Type B pancreatic cell (in vitro differentiated cells): ENCODE results near the gene WWTR1. TPM values are rescaled to one million over a fixed set of nuclear protein-coding genes. Genes with fewer than 3 reads are reported as not detected.

Experiments used
- DNase-seq: peaks from one replicate; pipeline ENCODE4 v3.0.0; 2021; ENCODE audit warnings: mixed read lengths; ENCODE audit not compliant: unreplicated experiment; ENCODE audit errors: extremely low spot score
- H3K27ac Mint-ChIP-seq: 2 replicates; pipeline ENCODE4 v1.8.0; 2021; ENCODE audit warnings: mild to moderate bottlenecking, mixed read lengths
- H3K27me3 Mint-ChIP-seq: 2 replicates; pipeline ENCODE4 v1.8.0; 2021; ENCODE audit warnings: mixed read lengths
- H3K36me3 Mint-ChIP-seq: 2 replicates; pipeline ENCODE4 v1.8.0; 2021; ENCODE audit warnings: mixed read lengths
- H3K4me1 Mint-ChIP-seq: one replicate; pipeline ENCODE4 v1.8.0; 2021; ENCODE audit warnings: mixed read lengths; ENCODE audit not compliant: unreplicated experiment
- H3K4me3 Mint-ChIP-seq: 2 replicates; pipeline ENCODE4 v1.8.0; 2021; ENCODE audit warnings: mild to moderate bottlenecking, mixed read lengths
- H3K9me3 Mint-ChIP-seq: 2 replicates; pipeline ENCODE4 v1.8.0; 2021; ENCODE audit warnings: mixed read lengths
- total RNA-seq: library from RNA; stranded (reverse); gene quantifications from 2 replicates; pipeline ENCODE4 v1.2.1, GENCODE V29; 2021; ENCODE audit warnings: low replicate concordance
- TF ChIP-seq, protein P1 (sequence below): fragments of 200-600 bp; sonication (generic); conservative IDR thresholded peaks from 2 replicates; pipeline ENCODE4 v1.5.0; 2021; ENCODE audit warnings: antibody characterized with exemption, mild to moderate bottlenecking

WWTR1 gene
- total RNA-seq, 1 donor from 2014 or later: 65.0 TPM

DNA sequence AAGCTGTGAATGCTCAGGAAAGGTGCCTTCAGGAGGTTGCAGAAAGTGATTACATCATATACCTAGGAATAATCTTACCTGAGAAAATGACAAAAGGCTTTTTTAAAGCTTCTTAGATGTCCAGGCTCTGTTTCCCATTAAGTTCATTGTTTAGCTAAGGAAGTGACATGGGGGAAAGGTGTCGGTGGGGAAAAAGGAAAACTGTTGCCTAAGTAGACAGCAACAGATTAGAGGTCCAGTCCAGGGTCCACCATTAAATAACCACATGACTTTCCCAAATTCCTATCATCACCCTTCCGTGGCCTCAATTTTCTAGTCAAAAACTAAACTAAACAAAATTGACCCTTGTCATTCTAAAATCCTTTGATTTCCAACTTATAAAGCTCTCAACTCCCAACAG lies 4.3 kb downstream of the WWTR1 start:
- Mint-ChIP-seq H3K4me1 (peaks cover 39% of the 10 kb centered on the region), H3K27ac (peak overlapping the region; percentile 65), H3K27me3 (no peaks in the 10 kb centered on the region), H3K4me3 (peak overlapping the region; percentile 99), H3K36me3 (peaks cover 45% of the 10 kb centered on the region), H3K9me3 (peaks cover 6% of the 10 kb centered on the region)
- no peak for DNase-seq
- TF ChIP-seq, protein P1, sequence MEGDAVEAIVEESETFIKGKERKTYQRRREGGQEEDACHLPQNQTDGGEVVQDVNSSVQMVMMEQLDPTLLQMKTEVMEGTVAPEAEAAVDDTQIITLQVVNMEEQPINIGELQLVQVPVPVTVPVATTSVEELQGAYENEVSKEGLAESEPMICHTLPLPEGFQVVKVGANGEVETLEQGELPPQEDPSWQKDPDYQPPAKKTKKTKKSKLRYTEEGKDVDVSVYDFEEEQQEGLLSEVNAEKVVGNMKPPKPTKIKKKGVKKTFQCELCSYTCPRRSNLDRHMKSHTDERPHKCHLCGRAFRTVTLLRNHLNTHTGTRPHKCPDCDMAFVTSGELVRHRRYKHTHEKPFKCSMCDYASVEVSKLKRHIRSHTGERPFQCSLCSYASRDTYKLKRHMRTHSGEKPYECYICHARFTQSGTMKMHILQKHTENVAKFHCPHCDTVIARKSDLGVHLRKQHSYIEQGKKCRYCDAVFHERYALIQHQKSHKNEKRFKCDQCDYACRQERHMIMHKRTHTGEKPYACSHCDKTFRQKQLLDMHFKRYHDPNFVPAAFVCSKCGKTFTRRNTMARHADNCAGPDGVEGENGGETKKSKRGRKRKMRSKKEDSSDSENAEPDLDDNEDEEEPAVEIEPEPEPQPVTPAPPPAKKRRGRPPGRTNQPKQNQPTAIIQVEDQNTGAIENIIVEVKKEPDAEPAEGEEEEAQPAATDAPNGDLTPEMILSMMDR: no peak

- Mint-ChIP-seq H3K4me1 (peaks cover 41% of the 10 kb centered on the region), H3K27ac (no peak overlapping the region), H3K4me3 (no peak overlapping the region), H3K9me3 (peaks cover 6% of the 10 kb centered on the region), H3K27me3 (no peaks in the 10 kb centered on the region), H3K36me3 (peaks cover 49% of the 10 kb centered on the region)
- TF ChIP-seq, protein P1: no peak
- no peak for DNase-seq
Observed at GRCh38 chr3:149653136-149653535, 4.7 kb downstream of the WWTR1 start.

GRCh38 chr3:149650828-149651227 lies 7.0 kb downstream of the WWTR1 start:
- Mint-ChIP-seq H3K4me1 (peaks cover 36% of the 10 kb centered on the region), H3K36me3 (peaks cover 57% of the 10 kb centered on the region), H3K9me3 (peaks cover 6% of the 10 kb centered on the region), H3K27me3 (no peaks in the 10 kb centered on the region), H3K27ac (peak overlapping the region; percentile 12), H3K4me3 (peak overlapping the region; percentile 61)
- TF ChIP-seq, protein P1: no peak
- DNase-seq: no peak

DNA sequence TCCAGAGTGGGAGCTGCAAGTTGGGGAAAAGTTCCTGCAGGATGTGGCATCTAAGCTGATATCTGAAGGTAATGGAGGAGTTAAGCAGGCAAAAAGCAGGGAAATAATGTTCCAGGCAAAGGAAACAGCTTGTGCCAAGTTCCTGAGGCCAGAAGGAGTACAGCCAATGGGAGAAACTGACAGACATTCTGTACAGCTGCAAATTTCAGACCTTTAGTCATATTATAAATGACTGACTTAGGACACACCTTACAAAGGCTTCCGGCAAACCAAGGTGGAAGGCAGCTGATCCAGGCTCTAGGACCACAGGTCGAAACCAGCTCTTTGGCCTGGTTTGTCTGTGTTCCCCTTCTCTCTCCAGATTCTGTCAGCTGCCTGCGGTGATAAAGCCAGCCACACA lies 9.3 kb downstream of the WWTR1 start:
- H3K36me3 Mint-ChIP-seq: peaks cover 56% of the 10 kb centered on the region
- H3K4me3 Mint-ChIP-seq: peak overlapping the region; percentile 33
- H3K4me1 Mint-ChIP-seq: peaks cover 31% of the 10 kb centered on the region
- TF ChIP-seq, protein P1: no peak
- H3K27me3 Mint-ChIP-seq: no peaks in the 10 kb centered on the region
- DNase-seq: no peak
- H3K9me3 Mint-ChIP-seq: peaks cover 6% of the 10 kb centered on the region
- H3K27ac Mint-ChIP-seq: peak overlapping the region; percentile 80

GRCh38 chr3:149647812-149648211 lies 10.0 kb downstream of the WWTR1 start:
- peak overlapping the region; percentile 80 for H3K27ac Mint-ChIP-seq
- H3K9me3 Mint-ChIP-seq: peaks cover 6% of the 10 kb centered on the region
- H3K36me3 Mint-ChIP-seq: peaks cover 56% of the 10 kb centered on the region

More at GRCh38 chr3:149647812-149648211, 10.0 kb downstream of the WWTR1 start:
- no peak for DNase-seq
- TF ChIP-seq, protein P1: no peak
- Mint-ChIP-seq H3K27me3 (no peaks in the 10 kb centered on the region), H3K4me1 (peaks cover 32% of the 10 kb centered on the region), H3K4me3 (no peak overlapping the region)
